Measurements from ENCODE around the gene CTNNA2.

GRCh38 chr2:80621656-80622055 lies 1108.8 kb downstream of the CTNNA2 start:
- TF ChIP-seq CTCF (IDR thresholded peaks at IDR 0.05) (no peak), POLR2A (IDR thresholded peaks at IDR 0.05) (no peak)
